Motor neuron (in vitro differentiated cells): Measurements from ENCODE around the gene CDS2. TPM values are rescaled to one million over a fixed set of nuclear protein-coding genes. Genes with fewer than 3 reads are reported as not detected.

Experiments used
- ATAC-seq, 8 experiments: fragments of 200-7000 bp; cut with Tn5 transposase; replicated peaks in 6 of 8; 2 replicates each; pipeline ENCODE4 v1.8.0; 2021; ENCODE audit warnings: mild to moderate bottlenecking in 8 of 8, moderate library complexity in 8 of 8
- H3K27ac ChIP-seq, 2 donors: fragments of 250-450 bp; sonication (Bioruptor Pico); 2 replicates each; pipeline ENCODE4 v1.9.0; 2021; ENCODE audit warnings: antibody characterized with exemption in 2 of 2, mild to moderate bottlenecking in 2 of 2, moderate library complexity in 1 of 2
- H3K4me1 ChIP-seq, 2 donors: fragments of 250-450 bp; sonication (Bioruptor Pico); replicated peaks in 1 of 2; 2 replicates each; pipeline ENCODE4 v1.6.1; 2021; ENCODE audit warnings: antibody characterized with exemption in 2 of 2, mild to moderate bottlenecking in 2 of 2, moderate library complexity in 1 of 2
- H3K4me3 ChIP-seq, 5 donors: fragments of 250-450 bp; sonication (Bioruptor Pico); 2 replicates each; pipeline ENCODE4 v1.9.0; 2021; ENCODE audit warnings: antibody characterized with exemption in 5 of 5, mild to moderate bottlenecking in 5 of 5, moderate library complexity in 4 of 5
- WGBS, 10 experiments: fragments of 450-650 bp; shearing (Covaris generic); methylation state at CpG; one replicate each; pipeline ENCODE4 v1.0.0; 2022; 5-methylcytosine and 5-hydroxymethylcytosine counted together
- in situ Hi-C, 9 experiments: fragments of 400-800 bp; cut with MboI; loops; one replicate each; pipeline ENCODE4 v1.15.0; 2021; ENCODE audit warnings: low sequenced_read_pairs in 9 of 9, low pct_unique_long_range_greater_than_20kb in 2 of 9; ENCODE audit not compliant: unreplicated experiment in 9 of 9
- total RNA-seq, 8 experiments: library from RNA; unstranded; fragments of 300-600 nt; gene quantifications; 2 replicates each; pipeline versions ENCODE4 v1.2.3 to v1.2.4, GENCODE V29; 2022

The CDS2 gene
- total RNA-seq, 8 experiments from 2014 or later, result 18.6 to 55.0 (median 32.8) TPM

GRCh38 chr20:5146099-5146668 lies 19.4 kb downstream of the CDS2 start:
- no peak for ATAC-seq
- WGBS, 10 experiments, result 79 to 100% (median 97%) methylated on average over 1 to 6 of the region's 6 CpGs

GRCh38 chr20:5146871-5147592 lies 20.2 kb downstream of the CDS2 start:
- peak in 1 of 8 experiments; percentile 65 for ATAC-seq
- WGBS, 10 experiments, result 67 to 100% (median 92%) methylated on average over 1 to 2 of the region's 2 CpGs; no CpG with 5 or more reads in 3 of the 10 experiments
- in situ Hi-C loops, result no loop called here
- Histone ChIP-seq H3K4me3 (no peak overlapping the region), H3K27ac (no peak overlapping the region), H3K4me1 (peaks cover 0 to 3% of the 10 kb centered on the region in 2 donors)

More at GRCh38 chr20:5146099-5146668, 19.4 kb downstream of the CDS2 start:
- Histone ChIP-seq H3K4me3 (no peak overlapping the region), H3K27ac (no peak overlapping the region), H3K4me1 (peaks cover 0 to 3% of the 10 kb centered on the region in 2 donors)
- in situ Hi-C loops, result no loop called here

- in situ Hi-C loops, result no loop called here
- 80 to 100% (median 94%) methylated on average over 1 to 6 of the region's 6 CpGs; no CpG with 5 or more reads in 1 of the 10 experiments for WGBS, 10 experiments
- no peak for ATAC-seq
- Histone ChIP-seq H3K4me1 (peaks cover 0 to 3% of the 10 kb centered on the region in 2 donors), H3K4me3 (no peak overlapping the region), H3K27ac (no peak overlapping the region)
These were observed 21.8 kb downstream of the CDS2 start for GRCh38 chr20:5148581-5148980.

- in situ Hi-C loops, result no loop called here
- Histone ChIP-seq H3K27ac (no peak overlapping the region), H3K4me1 (peaks cover 0 to 3% of the 10 kb centered on the region in 2 donors), H3K4me3 (no peak overlapping the region)
- peak in 2 of 8 experiments; percentile 33 to 34 for ATAC-seq
- WGBS, 10 experiments, result 69 to 100% (median 93%) methylated on average over 1 to 3 of the region's 3 CpGs; no CpG with 5 or more reads in 2 of the 10 experiments
These were observed 23.1 kb downstream of the CDS2 start for GRCh38 chr20:5149892-5150225.

- in situ Hi-C loops, result no loop called here
- WGBS, 10 experiments, result 80 to 100% (median 93%) methylated on average over 1 to 8 of the region's 13 CpGs; no CpG with 5 or more reads in 3 of the 10 experiments
- Histone ChIP-seq H3K4me3 (no peak overlapping the region), H3K4me1 (peaks cover 0 to 3% of the 10 kb centered on the region in 2 donors), H3K27ac (no peak overlapping the region)
- ATAC-seq, result peak in 5 of 8 experiments; percentile 32 to 72 (median 58)
These were observed 23.6 kb downstream of the CDS2 start for GRCh38 chr20:5150226-5151076.

GRCh38 chr20:5153152-5153467 lies 26.3 kb downstream of the CDS2 start:
- no peak for ATAC-seq
- no peak overlapping the region for H3K4me3 ChIP-seq
- WGBS, 10 experiments, result 86 to 100% (median 95%) methylated on average over 1 to 3 of the region's 3 CpGs; no CpG with 5 or more reads in 1 of the 10 experiments
- in situ Hi-C loops, result no loop called here
- H3K4me1 ChIP-seq, result peaks cover 0 to 3% of the 10 kb centered on the region in 2 donors
- no peak overlapping the region for H3K27ac ChIP-seq

GRCh38 chr20:5153612-5154542 lies 27.1 kb downstream of the CDS2 start:
- no peak overlapping the region for H3K4me3 ChIP-seq
- H3K27ac ChIP-seq, result no peak overlapping the region
- ATAC-seq, result no peak
- H3K4me1 ChIP-seq, result peaks cover 0 to 3% of the 10 kb centered on the region in 2 donors
- in situ Hi-C loops, result no loop called here
- WGBS, 10 experiments, result 57 to 100% (median 86%) methylated on average over 1 to 3 of the region's 5 CpGs

- no peak for ATAC-seq
- no peak overlapping the region for H3K4me3 ChIP-seq
- peaks cover 0 to 3% of the 10 kb centered on the region in 2 donors for H3K4me1 ChIP-seq
- no peak overlapping the region for H3K27ac ChIP-seq
- in situ Hi-C loops, result no loop called here
- 68 to 100% (median 91%) methylated on average over 2 to 6 of the region's 6 CpGs; no CpG with 5 or more reads in 2 of the 10 experiments for whole genome bisulfite sequencing, 10 experiments
These were observed 27.7 kb downstream of the CDS2 start for GRCh38 chr20:5154543-5154925.

- no peak overlapping the region for H3K27ac ChIP-seq
- H3K4me3 ChIP-seq, result no peak overlapping the region
- peak in 1 of 8 experiments; percentile 50 for ATAC-seq
- WGBS, 10 experiments, result 67 to 100% (median 94%) methylated on average over 1 to 2 of the region's 2 CpGs; no CpG with 5 or more reads in 2 of the 10 experiments
- in situ Hi-C loops, result no loop called here
- H3K4me1 ChIP-seq, result peaks cover 0 to under 1% of the 10 kb centered on the region in 2 donors
These were observed 28.6 kb downstream of the CDS2 start for GRCh38 chr20:5155404-5155803.

- H3K4me1 ChIP-seq, result no peaks in the 10 kb centered on the region
- in situ Hi-C loops, result no loop called here
- no peak overlapping the region for H3K27ac ChIP-seq
- WGBS, 10 experiments, result 15 to 100% (median 73%) methylated on average over 1 to 4 of the region's 4 CpGs; no CpG with 5 or more reads in 2 of the 10 experiments
- ATAC-seq, result no peak
- H3K4me3 ChIP-seq, result no peak overlapping the region
These were observed 30.1 kb downstream of the CDS2 start for GRCh38 chr20:5156675-5157448.

GRCh38 chr20:5159928-5160327 lies 33.1 kb downstream of the CDS2 start:
- no peak for ATAC-seq
- in situ Hi-C loops, result no loop called here

GRCh38 chr20:5160882-5161281 lies 34.1 kb downstream of the CDS2 start:
- no peak overlapping the region for H3K4me3 ChIP-seq
- ATAC-seq, result peak in 2 of 8 experiments; percentile 29 to 45
- no peaks in the 10 kb centered on the region for H3K4me1 ChIP-seq
- in situ Hi-C loops, result no loop called here
- H3K27ac ChIP-seq, result no peak overlapping the region

More at GRCh38 chr20:5159928-5160327, 33.1 kb downstream of the CDS2 start:
- Histone ChIP-seq H3K4me1 (no peaks in the 10 kb centered on the region), H3K27ac (no peak overlapping the region), H3K4me3 (no peak overlapping the region)
- WGBS, 10 experiments, result 20 to 100% (median 68%) methylated on average over 1 to 3 of the region's 3 CpGs; no CpG with 5 or more reads in 1 of the 10 experiments
